ENCODE data around the gene VPS13D. TPM values are rescaled to one million over a fixed set of nuclear protein-coding genes. Genes with fewer than 3 reads are reported as not detected.
"Not testable (repeated sequence)": the region's sequence is repeated elsewhere in the genome, so short reads cannot be mapped to it uniquely, and the experiment has no call there.

VPS13D gene
- total and polyA plus RNA-seq, 2 donors (not counting 3 experiments of a cell fraction or from before 2014, with no cell fraction given): 13.6 to 48.5 TPM

DNA sequence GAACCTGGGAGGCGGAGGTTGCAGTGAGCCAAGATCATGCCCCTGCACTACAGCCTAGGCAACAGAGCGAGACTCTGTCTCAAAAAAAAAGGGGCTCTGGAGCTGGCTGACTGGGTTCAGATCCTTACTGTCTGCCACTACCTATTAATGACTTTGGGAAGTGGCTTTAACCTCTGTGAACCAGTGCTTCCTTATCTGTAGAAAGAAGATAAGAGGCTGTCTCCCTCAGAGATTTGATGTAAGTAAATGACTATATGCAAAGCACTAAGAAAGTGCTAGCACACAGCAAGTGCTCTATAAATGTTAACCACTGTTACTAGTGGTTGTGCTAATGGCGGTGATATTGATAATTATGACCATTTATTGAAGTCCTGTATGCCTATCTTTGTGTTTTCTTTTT is 94.6 kb downstream of the VPS13D start:
- Histone ChIP-seq H3K36me3 (ENCODE audit: control insufficient read depth in 2 of 2, extremely low read depth in 1 of 2, insufficient read depth in 2 of 2, low read length in 2 of 2) (peaks cover 1 to 19% of the 10 kb centered on the region in 2 experiments), H3K9me3 (replicated peaks; ENCODE audit: control insufficient read depth, insufficient read depth, low read length) (no peaks in the 10 kb centered on the region), H2AFZ (ENCODE audit: low read depth, low read length) (no peak overlapping the region), H3K4me2 (ENCODE audit: insufficient read depth, low read length) (no peak overlapping the region), H3K4me1 (ENCODE audit: control insufficient read depth, extremely low read depth, insufficient read depth, low read length) (no peaks in the 10 kb centered on the region), H4K20me1 (replicated peaks; ENCODE audit: control insufficient read depth, extremely low read depth, insufficient read depth, low read length) (no peaks in the 10 kb centered on the region), H3K27ac (ENCODE audit: insufficient read depth, low read depth, low read length) (no peak overlapping the region), H3K9ac (replicated peaks; ENCODE audit: extremely low read depth, insufficient read depth, low read length) (no peak overlapping the region), H3K4me3 (replicated peaks in 1 of 3; ENCODE audit: insufficient read depth in 1 of 3, low read depth in 1 of 3, low read length in 3 of 3) (no peak overlapping the region), H3K79me2 (ENCODE audit: control insufficient read depth, insufficient read depth, low read length) (no peaks in the 10 kb centered on the region), H3K27me3 (ENCODE audit: control insufficient read depth in 2 of 2, insufficient read depth in 2 of 2, low read length in 2 of 2) (no peaks in the 10 kb centered on the region), H3K9me1 (replicated peaks; ENCODE audit: control insufficient read depth, extremely low read depth, insufficient read depth, low read length) (no peaks in the 10 kb centered on the region)
- ChIA-PET POLR2A (no interaction called here), CTCF (no interaction called here)
- intact Hi-C loops (cut with micrococcal nuclease) (no loop called here), dilution Hi-C loops (cut with MboI; ENCODE audit: extremely low pct_ligation_motif_present, low sequenced_read_pairs) (no loop called here)
- no peak for DNase-seq (ENCODE audit: low read depth, low spot score)
- no peak for TF ChIP-seq POLR2AphosphoS5 (IDR thresholded peaks at IDR 0.05; ENCODE audit: insufficient read depth, low read depth, low read length)
- TF ChIP-seq MYC (IDR thresholded peaks at IDR 0.05; ENCODE audit: low read depth, low read length): no peak
- TF ChIP-seq, protein P1, sequence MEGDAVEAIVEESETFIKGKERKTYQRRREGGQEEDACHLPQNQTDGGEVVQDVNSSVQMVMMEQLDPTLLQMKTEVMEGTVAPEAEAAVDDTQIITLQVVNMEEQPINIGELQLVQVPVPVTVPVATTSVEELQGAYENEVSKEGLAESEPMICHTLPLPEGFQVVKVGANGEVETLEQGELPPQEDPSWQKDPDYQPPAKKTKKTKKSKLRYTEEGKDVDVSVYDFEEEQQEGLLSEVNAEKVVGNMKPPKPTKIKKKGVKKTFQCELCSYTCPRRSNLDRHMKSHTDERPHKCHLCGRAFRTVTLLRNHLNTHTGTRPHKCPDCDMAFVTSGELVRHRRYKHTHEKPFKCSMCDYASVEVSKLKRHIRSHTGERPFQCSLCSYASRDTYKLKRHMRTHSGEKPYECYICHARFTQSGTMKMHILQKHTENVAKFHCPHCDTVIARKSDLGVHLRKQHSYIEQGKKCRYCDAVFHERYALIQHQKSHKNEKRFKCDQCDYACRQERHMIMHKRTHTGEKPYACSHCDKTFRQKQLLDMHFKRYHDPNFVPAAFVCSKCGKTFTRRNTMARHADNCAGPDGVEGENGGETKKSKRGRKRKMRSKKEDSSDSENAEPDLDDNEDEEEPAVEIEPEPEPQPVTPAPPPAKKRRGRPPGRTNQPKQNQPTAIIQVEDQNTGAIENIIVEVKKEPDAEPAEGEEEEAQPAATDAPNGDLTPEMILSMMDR (IDR thresholded peaks at IDR 0.05; ENCODE audit: extremely low read depth in 1 of 2, insufficient read depth in 1 of 2, low read depth in 1 of 2, low read length in 2 of 2): no peak
- TF ChIP-seq JUN (IDR thresholded peaks at IDR 0.05; ENCODE audit: borderline replicate concordance, insufficient read depth, insufficient read length, low read depth): no peak
- TF ChIP-seq EZH2 (IDR thresholded peaks at IDR 0.05; ENCODE audit: borderline replicate concordance, low read depth, low read length, severe bottlenecking): no peak
- TF ChIP-seq FOS (IDR thresholded peaks at IDR 0.05; ENCODE audit: borderline replicate concordance, insufficient read depth, low read length): no peak
- no peak for TF ChIP-seq MAX (IDR thresholded peaks at IDR 0.05; ENCODE audit: insufficient read depth, insufficient read length)
- no TSS peak for BruUV-seq (replicated peaks)
- no peak for FAIRE-seq

GRCh38 chr1:12324973-12325372 is 95.1 kb downstream of the VPS13D start:
- FAIRE-seq; intact Hi-C loops (cut with micrococcal nuclease): not testable (repeated sequence)

More at GRCh38 chr1:12324973-12325372, 95.1 kb downstream of the VPS13D start:
- H3K9ac ChIP-seq (replicated peaks; ENCODE audit: extremely low read depth, insufficient read depth, low read length); H2AFZ ChIP-seq (ENCODE audit: low read depth, low read length); H3K27ac ChIP-seq (ENCODE audit: insufficient read depth, low read depth, low read length); H3K4me3 ChIP-seq (replicated peaks in 1 of 3; ENCODE audit: insufficient read depth in 1 of 3, low read depth in 1 of 3, low read length in 3 of 3); H3K79me2 ChIP-seq (ENCODE audit: control insufficient read depth, insufficient read depth, low read length); dilution Hi-C loops (cut with MboI; ENCODE audit: extremely low pct_ligation_motif_present, low sequenced_read_pairs); H3K9me3 ChIP-seq (replicated peaks; ENCODE audit: control insufficient read depth, insufficient read depth, low read length); H3K27me3 ChIP-seq (ENCODE audit: control insufficient read depth in 2 of 2, insufficient read depth in 2 of 2, low read length in 2 of 2); H3K4me2 ChIP-seq (ENCODE audit: insufficient read depth, low read length); H4K20me1 ChIP-seq (replicated peaks; ENCODE audit: control insufficient read depth, extremely low read depth, insufficient read depth, low read length); H3K9me1 ChIP-seq (replicated peaks; ENCODE audit: control insufficient read depth, extremely low read depth, insufficient read depth, low read length); DNase-seq (ENCODE audit: low read depth, low spot score); H3K4me1 ChIP-seq (ENCODE audit: control insufficient read depth, extremely low read depth, insufficient read depth, low read length); BruUV-seq (replicated peaks); POLR2A ChIA-PET; CTCF ChIA-PET: not testable (repeated sequence)
- peaks cover 3 to 19% of the 10 kb centered on the region in 2 experiments for H3K36me3 ChIP-seq (ENCODE audit: control insufficient read depth in 2 of 2, extremely low read depth in 1 of 2, insufficient read depth in 2 of 2, low read length in 2 of 2)

All from endothelial cell of umbilical vein (primary cell).